ENCODE data around the gene NUS1. TPM values are rescaled to one million over a fixed set of nuclear protein-coding genes. Genes with fewer than 3 reads are reported as not detected.
"Not testable (repeated sequence)": the region's sequence is repeated elsewhere in the genome, so short reads cannot be mapped to it uniquely, and the experiment has no call there.

NUS1 gene
- total RNA-seq, 3 donors from 2014 or later: 15.8 to 22.9 (median 20.6) TPM

DNA sequence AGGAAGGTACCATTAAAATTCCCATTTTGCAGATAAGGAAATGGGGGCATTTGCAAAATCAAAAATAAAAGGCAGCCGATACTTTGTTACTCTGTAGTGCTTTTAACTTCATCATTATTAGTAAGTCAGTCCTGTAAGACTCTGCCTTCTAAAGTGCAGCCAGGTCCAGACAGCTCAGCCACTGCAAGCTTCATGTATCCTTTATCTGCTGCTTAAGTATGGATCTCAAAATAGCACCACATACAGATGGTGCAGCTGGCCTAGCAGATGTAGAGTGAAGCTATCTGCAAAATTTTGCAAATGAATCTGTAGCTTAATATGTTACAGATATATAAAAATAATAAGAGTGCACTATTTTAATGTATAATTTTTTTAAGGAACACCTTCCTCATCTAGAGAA lies 53.4 kb downstream of the NUS1 start:
- Histone ChIP-seq H3K9me3 (no peaks in the 10 kb centered on the region), H3K36me3 (no peaks in the 10 kb centered on the region), H3K4me3 (no peak overlapping the region), H3K27me3 (no peaks in the 10 kb centered on the region), H3K4me1 (no peaks in the 10 kb centered on the region), H3K27ac (no peak overlapping the region)
- DNase-seq (ENCODE audit: low spot score in 2 of 2): no peak
- intact Hi-C loops (cut with DNase I; ENCODE audit: low total_unique reads): no loop called here
- TF ChIP-seq CTCF (IDR thresholded peaks at IDR 0.05): no peak

- Histone ChIP-seq H3K27ac (no peak overlapping the region), H3K36me3 (no peaks in the 10 kb centered on the region), H3K27me3 (no peaks in the 10 kb centered on the region), H3K4me3 (no peak overlapping the region), H3K4me1 (no peaks in the 10 kb centered on the region), H3K9me3 (no peaks in the 10 kb centered on the region)
- TF ChIP-seq CTCF (IDR thresholded peaks at IDR 0.05): no peak
- TF ChIP-seq POLR2A (IDR thresholded peaks at IDR 0.05): no peak
- no peak for TF ChIP-seq POLR2AphosphoS5 (IDR thresholded peaks at IDR 0.05)
- DNase-seq (ENCODE audit: low spot score in 2 of 2): no peak
- intact Hi-C loops (cut with DNase I; ENCODE audit: low total_unique reads): no loop called here
Measured at GRCh38 chr6:117729613-117730012, 54.3 kb downstream of the NUS1 start.

- no peaks in the 10 kb centered on the region for H3K36me3 ChIP-seq
- intact Hi-C loops (cut with DNase I; ENCODE audit: low total_unique reads): no loop called here
- TF ChIP-seq CTCF (IDR thresholded peaks at IDR 0.05) (no peak), POLR2A (IDR thresholded peaks at IDR 0.05) (no peak), POLR2AphosphoS5 (IDR thresholded peaks at IDR 0.05) (no peak)
Measured at GRCh38 chr6:117733341-117733740, 58.1 kb downstream of the NUS1 start.

DNA sequence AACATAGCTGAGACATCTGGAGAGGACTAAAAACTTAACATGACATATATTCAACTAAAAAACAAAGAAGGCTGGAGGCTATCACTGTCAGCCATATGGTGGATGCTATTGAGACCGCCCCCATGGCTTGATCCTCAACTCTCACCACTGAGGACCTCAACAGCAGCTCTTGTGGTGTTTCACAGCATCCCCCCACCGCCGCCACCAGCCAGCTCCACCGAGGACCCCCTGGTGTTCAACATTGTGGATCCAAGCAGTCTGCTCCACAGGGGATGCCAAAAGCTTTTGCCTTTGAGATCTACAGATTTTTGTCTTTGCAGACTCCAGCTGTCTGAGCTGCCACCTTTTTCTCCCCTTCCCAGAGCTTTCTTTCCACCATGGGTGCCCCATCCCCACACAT lies 64.6 kb downstream of the NUS1 start:
- DNase-seq (ENCODE audit: low spot score in 2 of 2): peak in 1 of 2 donors; percentile 39
- no peaks in the 10 kb centered on the region for H3K4me1 ChIP-seq
- intact Hi-C loops (cut with DNase I; ENCODE audit: low total_unique reads): no loop called here
- no peak overlapping the region for H3K27ac ChIP-seq
- TF ChIP-seq POLR2AphosphoS5 (IDR thresholded peaks at IDR 0.05) (no peak), POLR2A (IDR thresholded peaks at IDR 0.05) (no peak), CTCF (IDR thresholded peaks at IDR 0.05) (no peak)
- H3K36me3 ChIP-seq: no peaks in the 10 kb centered on the region
- H3K27me3 ChIP-seq: no peaks in the 10 kb centered on the region
- peaks cover 0 to 22% of the 10 kb centered on the region in 2 donors for H3K9me3 ChIP-seq
- H3K4me3 ChIP-seq: no peak overlapping the region

More at GRCh38 chr6:117733341-117733740, 58.1 kb downstream of the NUS1 start:
- no peak for DNase-seq (ENCODE audit: low spot score in 2 of 2)
- Histone ChIP-seq H3K4me3 (no peak overlapping the region), H3K27me3 (no peaks in the 10 kb centered on the region), H3K9me3 (peaks cover 0 to 8% of the 10 kb centered on the region in 2 donors), H3K27ac (no peak overlapping the region), H3K4me1 (no peaks in the 10 kb centered on the region)

GRCh38 chr6:117740605-117741004 lies 65.3 kb downstream of the NUS1 start:
- peaks cover 0 to 22% of the 10 kb centered on the region in 2 donors for H3K9me3 ChIP-seq
- no peaks in the 10 kb centered on the region for H3K4me1 ChIP-seq
- no peak for TF ChIP-seq POLR2AphosphoS5 (IDR thresholded peaks at IDR 0.05)
- no peak for TF ChIP-seq POLR2A (IDR thresholded peaks at IDR 0.05)
- TF ChIP-seq CTCF (IDR thresholded peaks at IDR 0.05): no peak
- H3K4me3 ChIP-seq: no peak overlapping the region
- DNase-seq (ENCODE audit: low spot score in 2 of 2): no peak
- H3K36me3 ChIP-seq: no peaks in the 10 kb centered on the region
- H3K27me3 ChIP-seq: no peaks in the 10 kb centered on the region
- intact Hi-C loops (cut with DNase I; ENCODE audit: low total_unique reads): no loop called here
- H3K27ac ChIP-seq: no peak overlapping the region

- H3K9me3 ChIP-seq: peaks cover 9 to 10% of the 10 kb centered on the region in 2 donors
- H3K36me3 ChIP-seq; H3K4me3 ChIP-seq; H3K27me3 ChIP-seq; H3K4me1 ChIP-seq; H3K27ac ChIP-seq; DNase-seq (ENCODE audit: low spot score in 2 of 2): not testable (repeated sequence)
- intact Hi-C loops (cut with DNase I; ENCODE audit: low total_unique reads): loop anchor here (5.0 kb wide), 1 partner anchor 472 kb away; no protein-coding TSS in a partner anchor
Measured at GRCh38 chr6:117750675-117751074, 75.4 kb downstream of the NUS1 start.

All from breast epithelium (tissue), 4 donors.